H9 (cell line): ENCODE data around the gene SYNE3. TPM values are rescaled to one million over a fixed set of nuclear protein-coding genes. Genes with fewer than 3 reads are reported as not detected.

Source experiments
- DNase-seq: peaks from one replicate; pipeline ENCODE4 v3.0.0-alpha.2; 2017
- H2AFZ ChIP-seq: one replicate; pipeline ENCODE4 v1.6.1; 2013; ENCODE audit warnings: mild to moderate bottlenecking, low read length, control low read depth, moderate library complexity
- H2AK5ac ChIP-seq: 2 replicates; pipeline ENCODE4 v1.6.1; 2013; ENCODE audit warnings: low read length, control low read depth, mixed read lengths; ENCODE audit not compliant: insufficient read length
- H2BK120ac ChIP-seq: one replicate; pipeline ENCODE4 v1.6.1; 2013; ENCODE audit warnings: low read depth, mild to moderate bottlenecking, low read length, control low read depth, inconsistent platforms; ENCODE audit not compliant: poor library complexity, severe bottlenecking
- H2BK12ac ChIP-seq: 2 replicates; pipeline ENCODE4 v1.6.1; 2013; ENCODE audit warnings: low read length, control low read depth, mixed read lengths, low read depth; ENCODE audit not compliant: insufficient read length
- H2BK15ac ChIP-seq: 2 replicates; pipeline ENCODE4 v1.6.1; 2013; ENCODE audit warnings: low read depth, low read length, control low read depth
- H2BK20ac ChIP-seq: one replicate; pipeline ENCODE4 v1.6.1; 2013; ENCODE audit warnings: low read depth, mild to moderate bottlenecking, low read length, control low read depth, inconsistent platforms; ENCODE audit not compliant: poor library complexity, severe bottlenecking
- H2BK5ac ChIP-seq: 2 replicates; pipeline ENCODE4 v1.6.1; 2013; ENCODE audit warnings: low read length, control low read depth, mixed read lengths; ENCODE audit not compliant: insufficient read length
- H3K14ac ChIP-seq: 2 replicates; pipeline ENCODE4 v1.6.1; 2013; ENCODE audit warnings: low read length, control low read depth; ENCODE audit not compliant: insufficient read depth
- H3K18ac ChIP-seq: 2 replicates; pipeline ENCODE4 v1.6.1; 2013; ENCODE audit warnings: low read depth, mild to moderate bottlenecking, mixed read lengths, low read length, control low read depth; ENCODE audit not compliant: insufficient read length
- H3K23ac ChIP-seq: 2 replicates; pipeline ENCODE4 v1.6.1; 2013; ENCODE audit warnings: low read length, control low read depth, mixed read lengths, low read depth; ENCODE audit not compliant: insufficient read length
- H3K23me2 ChIP-seq: 2 replicates; pipeline ENCODE4 v1.6.1; 2013; ENCODE audit warnings: low read depth, mild to moderate bottlenecking, mixed read lengths, low read length, control low read depth; ENCODE audit not compliant: insufficient read length, poor library complexity, severe bottlenecking
- H3K27ac ChIP-seq: 2 replicates; pipeline ENCODE4 v1.5.1; 2013; ENCODE audit warnings: low read length, control low read depth, mixed read lengths, low read depth; ENCODE audit not compliant: insufficient read length
- H3K27me3 ChIP-seq: 2 replicates; pipeline ENCODE4 v1.6.1; 2013; ENCODE audit warnings: low read length, control low read depth, inconsistent platforms; ENCODE audit not compliant: insufficient read depth
- H3K4ac ChIP-seq: 2 replicates; pipeline ENCODE4 v1.6.1; 2013; ENCODE audit warnings: low read depth, mild to moderate bottlenecking, control low read depth, inconsistent platforms, low read length, moderate library complexity
- H3K4me1 ChIP-seq: 2 replicates; pipeline ENCODE4 v1.6.1; 2013; ENCODE audit warnings: low read length, control low read depth, inconsistent platforms; ENCODE audit not compliant: insufficient read depth
- H3K4me2 ChIP-seq: 2 replicates; pipeline ENCODE4 v1.6.1; 2013; ENCODE audit warnings: low read length, control low read depth, mixed read lengths; ENCODE audit not compliant: insufficient read length, insufficient read depth
- H3K56ac ChIP-seq: 2 replicates; pipeline ENCODE4 v1.6.1; 2013; ENCODE audit warnings: low read depth, mild to moderate bottlenecking, mixed read lengths, low read length, control low read depth; ENCODE audit not compliant: insufficient read length
- H3K79me1 ChIP-seq: 2 replicates; pipeline ENCODE4 v1.6.1; 2013; ENCODE audit warnings: low read depth, mild to moderate bottlenecking, moderate library complexity, low read length, control low read depth, inconsistent platforms; ENCODE audit not compliant: insufficient read depth, poor library complexity, severe bottlenecking
- H3K79me2 ChIP-seq: 2 replicates; pipeline ENCODE4 v1.6.1; 2013; ENCODE audit warnings: low read length, control low read depth, inconsistent platforms; ENCODE audit not compliant: insufficient read depth
- H3K9ac ChIP-seq: 2 replicates; pipeline ENCODE4 v1.6.1; 2013; ENCODE audit warnings: low read length, control low read depth, mixed read lengths; ENCODE audit not compliant: insufficient read length; ENCODE audit errors: extremely low read depth
- H3K9me3 ChIP-seq: one replicate; pipeline ENCODE4 v1.6.1; 2013; ENCODE audit warnings: low read depth, low read length, inconsistent platforms; ENCODE audit not compliant: control insufficient read depth
- H3T11ph ChIP-seq: one replicate; pipeline ENCODE4 v1.6.1; 2013; ENCODE audit warnings: mild to moderate bottlenecking, low read length, control low read depth, inconsistent platforms
- H4K20me1 ChIP-seq: one replicate; pipeline ENCODE4 v1.6.1; 2013; ENCODE audit not compliant: control insufficient read depth, insufficient read length, insufficient read depth
- H4K5ac ChIP-seq: 2 replicates; pipeline ENCODE4 v1.6.1; 2013; ENCODE audit warnings: low read depth, mild to moderate bottlenecking, mixed read lengths, low read length, control low read depth; ENCODE audit not compliant: insufficient read length
- H4K8ac ChIP-seq: replicated peaks from 2 replicates; pipeline ENCODE4 v1.6.1; 2013; ENCODE audit warnings: low read length, control low read depth, mixed read lengths, low read depth; ENCODE audit not compliant: insufficient read length
- H4K91ac ChIP-seq: 2 replicates; pipeline ENCODE4 v1.6.1; 2013; ENCODE audit warnings: low read depth, mild to moderate bottlenecking, moderate library complexity, mixed read lengths, low read length, control low read depth; ENCODE audit not compliant: insufficient read length
- H3K27ac Mint-ChIP-seq, 3 experiments: 2 replicates in 2 of 3; 3 replicates in 1 of 3; pipeline ENCODE4 v1.8.0; 2020 to 2021; ENCODE audit warnings: mixed read lengths in 3 of 3, mild to moderate bottlenecking in 1 of 3, moderate library complexity in 1 of 3
- H3K27me3 Mint-ChIP-seq: 2 replicates; pipeline ENCODE4 v1.8.0; 2021; ENCODE audit warnings: low read depth, mild to moderate bottlenecking, moderate library complexity, mixed read lengths
- H3K36me3 Mint-ChIP-seq, 3 experiments: 2 replicates in 2 of 3; 3 replicates in 1 of 3; pipeline ENCODE4 v1.8.0; 2020 to 2021; ENCODE audit warnings: low read depth in 3 of 3, mixed read lengths in 3 of 3; ENCODE audit not compliant: insufficient read depth in 1 of 3
- H3K4me1 Mint-ChIP-seq, 2 experiments: 2 replicates each; pipeline ENCODE4 v1.8.0; 2020; ENCODE audit warnings: mixed read lengths in 2 of 2
- H3K4me3 Mint-ChIP-seq, 2 experiments: 2 replicates in 1 of 2; 3 replicates in 1 of 2; pipeline ENCODE4 v1.8.0; 2020 to 2021; ENCODE audit warnings: mild to moderate bottlenecking in 2 of 2, mixed read lengths in 2 of 2, moderate library complexity in 1 of 2
- H3K9me3 Mint-ChIP-seq, 2 experiments: 2 replicates in 1 of 2; 3 replicates in 1 of 2; pipeline ENCODE4 v1.8.0; 2020; ENCODE audit warnings: mild to moderate bottlenecking in 2 of 2, mixed read lengths in 2 of 2, moderate library complexity in 1 of 2
- CTCF ChIP-seq: fragments of 200-600 bp; sonication (generic); conservative IDR thresholded peaks from 3 replicates; pipeline ENCODE4 v1.8.0; 2021; ENCODE audit warnings: antibody characterized with exemption, mild to moderate bottlenecking
- WGBS: extraction: QIAGEN DNeasy Blood & Tissue Kit; methylation state at CpG from one replicate; pipeline ENCODE4 v1.1.7; 2013; ENCODE audit warnings: missing lambda C conversion rate, low lambda C conversion rate, mixed read lengths; ENCODE audit not compliant: insufficient read length; ENCODE audit errors: extremely low coverage; 5-methylcytosine and 5-hydroxymethylcytosine counted together
- total RNA-seq: library from RNA; stranded (reverse); gene quantifications from 2 replicates; pipeline ENCODE4 v1.2.1, GENCODE V29; 2021

Gene SYNE3
- total RNA-seq, 1 experiment from 2014 or later: 0.11 TPM

DNA sequence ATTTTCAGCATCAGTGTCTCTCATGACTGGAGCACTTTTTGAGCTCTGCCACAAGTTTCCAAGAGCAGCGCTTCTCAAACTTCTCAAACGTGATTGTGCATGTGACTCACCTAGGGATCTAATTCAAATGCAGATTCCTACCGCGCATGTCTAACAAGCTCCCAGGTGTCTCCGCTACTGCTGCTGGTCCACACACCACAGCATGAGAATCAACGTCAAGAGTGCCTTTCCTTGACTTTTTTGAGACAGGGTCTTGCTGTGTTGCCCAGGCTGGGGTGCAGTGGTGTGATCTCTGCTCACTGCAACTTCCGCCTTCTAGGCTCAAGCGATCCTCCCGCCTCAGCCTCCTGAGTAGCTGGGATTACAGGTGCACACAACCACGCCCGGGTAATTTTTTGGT is 40.8 kb upstream of the SYNE3 start:
- Histone ChIP-seq H3K23me2 (no peaks in the 10 kb centered on the region), H3K79me2 (no peaks in the 10 kb centered on the region), H2BK20ac (no peak overlapping the region), H3K27me3 (peaks cover 3% of the 10 kb centered on the region; the same call in 1 of the 2 replicates), H3K4me2 (no peak overlapping the region), H3K56ac (no peak overlapping the region), H2BK15ac (no peak overlapping the region), H4K20me1 (no peaks in the 10 kb centered on the region), H3K9me3 (no peaks in the 10 kb centered on the region), H3K18ac (no peak overlapping the region), H4K8ac (no peak overlapping the region), H3K79me1 (no peaks in the 10 kb centered on the region), H3K23ac (no peak overlapping the region), H2AFZ (no peak overlapping the region), H3K4me1 (no peaks in the 10 kb centered on the region), H2BK5ac (no peak overlapping the region), H2AK5ac (no peak overlapping the region), H2BK12ac (no peak overlapping the region), H3K27ac (no peak overlapping the region), H3K14ac (no peak overlapping the region), H4K5ac (no peak overlapping the region), H3K9ac (no peak overlapping the region), H2BK120ac (no peak overlapping the region), H4K91ac (no peak overlapping the region), H3T11ph (no peak overlapping the region), H3K4ac (no peak overlapping the region)
- Mint-ChIP-seq H3K27me3 (peaks cover 64% of the 10 kb centered on the region), H3K4me1 (peaks cover 25 to 33% of the 10 kb centered on the region in 2 experiments), H3K4me3 (no peak overlapping the region), H3K27ac (no peak overlapping the region), H3K36me3 (no peaks in the 10 kb centered on the region), H3K9me3 (no peaks in the 10 kb centered on the region)
- no CpG with 5 or more reads among the region's 11 CpGs for WGBS
- peak; percentile 59 for DNase-seq
- TF ChIP-seq CTCF: no peak
